ENCODE data around the gene HDLBP.

The HDLBP gene

GRCh38 chr2:241219856-241220356 lies 95.6 kb downstream of the HDLBP start:
- DNase-seq = no peak
- in situ Hi-C loops (cut with HindIII; ENCODE audit: low pct_ligation_motif_present, low sequenced_read_pairs) = no loop called here
- Histone ChIP-seq H3K36me3 (replicated peaks) (peaks cover 2% of the 10 kb centered on the region), H3K4me3 (ENCODE audit: low read depth, low read length) (no peak overlapping the region), H3K27me3 (replicated peaks) (no peaks in the 10 kb centered on the region), H3K27ac (no peak overlapping the region)
- TF ChIP-seq CTCF (IDR thresholded peaks at IDR 0.05; ENCODE audit: low read depth, low read length, missing control alignments) = no peak

- no peak for TF ChIP-seq CTCF (IDR thresholded peaks at IDR 0.05; ENCODE audit: low read depth, low read length, missing control alignments)
- in situ Hi-C loops (cut with HindIII; ENCODE audit: low pct_ligation_motif_present, low sequenced_read_pairs) = no loop called here
- peak overlapping the region; percentile 62 for H3K4me3 ChIP-seq (ENCODE audit: low read depth, low read length)
Observed at GRCh38 chr2:241219030-241219382, 96.5 kb downstream of the HDLBP start.

GRCh38 chr2:241218131-241219029 lies 97.1 kb downstream of the HDLBP start:
- TF ChIP-seq CTCF (IDR thresholded peaks at IDR 0.05; ENCODE audit: low read depth, low read length, missing control alignments) = peak; percentile 32
- no peak for DNase-seq
- Histone ChIP-seq H3K36me3 (replicated peaks) (no peaks in the 10 kb centered on the region), H3K4me3 (ENCODE audit: low read depth, low read length) (peak overlapping the region; percentile 62), H3K27ac (no peak overlapping the region), H3K27me3 (replicated peaks) (no peaks in the 10 kb centered on the region)
- in situ Hi-C loops (cut with HindIII; ENCODE audit: low pct_ligation_motif_present, low sequenced_read_pairs) = no loop called here

More at GRCh38 chr2:241219030-241219382, 96.5 kb downstream of the HDLBP start:
- Histone ChIP-seq H3K36me3 (replicated peaks) (no peaks in the 10 kb centered on the region), H3K27me3 (replicated peaks) (no peaks in the 10 kb centered on the region), H3K27ac (no peak overlapping the region)
- DNase-seq = no peak

- H3K27me3 ChIP-seq (replicated peaks) = no peaks in the 10 kb centered on the region
- TF ChIP-seq CTCF (IDR thresholded peaks at IDR 0.05; ENCODE audit: low read depth, low read length, missing control alignments) = no peak
- H3K27ac ChIP-seq = peak overlapping the region; percentile 42
- in situ Hi-C loops (cut with HindIII; ENCODE audit: low pct_ligation_motif_present, low sequenced_read_pairs) = no loop called here
- no peaks in the 10 kb centered on the region for H3K36me3 ChIP-seq (replicated peaks)
- peak overlapping the region; percentile 55 for H3K4me3 ChIP-seq (ENCODE audit: low read depth, low read length)
- DNase-seq = peak; percentile 41
Observed at GRCh38 chr2:241217320-241218031, 98.0 kb downstream of the HDLBP start.

GRCh38 chr2:241216211-241216761 lies 99.2 kb downstream of the HDLBP start:
- DNase-seq = no peak
- TF ChIP-seq CTCF (IDR thresholded peaks at IDR 0.05; ENCODE audit: low read depth, low read length, missing control alignments) = no peak
- no peaks in the 10 kb centered on the region for H3K27me3 ChIP-seq (replicated peaks)
- no peak overlapping the region for H3K27ac ChIP-seq
- H3K4me3 ChIP-seq (ENCODE audit: low read depth, low read length) = no peak overlapping the region
- in situ Hi-C loops (cut with HindIII; ENCODE audit: low pct_ligation_motif_present, low sequenced_read_pairs) = no loop called here
- no peaks in the 10 kb centered on the region for H3K36me3 ChIP-seq (replicated peaks)

Data from brain microvascular endothelial cell (primary cell).